HUDEP-2 (cell line): ENCODE measurements around the gene TANC1.

Experiments used
- DNase-seq, 76 experiments: peaks; one replicate each; lab custom pipeline; 2025; ENCODE audit not compliant: unreplicated experiment in 76 of 76; lab: John Stamatoyannopoulos, UW

Gene TANC1

GRCh38 chr2:159232456-159233170 lies 264.2 kb downstream of the TANC1 start:
- no peak for DNase-seq

- no peak for DNase-seq
These were observed 266.4 kb downstream of the TANC1 start for GRCh38 chr2:159234868-159235267.

GRCh38 chr2:159243529-159243928 lies 275.1 kb downstream of the TANC1 start:
- DNase-seq, result no peak

- no peak for DNase-seq
These were observed 278.0 kb downstream of the TANC1 start for GRCh38 chr2:159246325-159246988.

GRCh38 chr2:159249990-159250715 lies 281.7 kb downstream of the TANC1 start:
- DNase-seq, result no peak

- DNase-seq, result no peak
These were observed 283.1 kb downstream of the TANC1 start for GRCh38 chr2:159251296-159252173.

- no peak for DNase-seq
These were observed 284.5 kb downstream of the TANC1 start for GRCh38 chr2:159252905-159253304.

GRCh38 chr2:159256159-159256558 lies 287.7 kb downstream of the TANC1 start:
- DNase-seq, result no peak

- no peak for DNase-seq
These were observed 293.8 kb downstream of the TANC1 start for GRCh38 chr2:159262226-159262625.

- no peak for DNase-seq
These were observed 294.5 kb downstream of the TANC1 start for GRCh38 chr2:159262904-159263303.

- peak in 12 of 76 experiments; percentile 4 to 27 (median 13) for DNase-seq
These were observed 296.7 kb downstream of the TANC1 start for GRCh38 chr2:159265171-159265576.

- DNase-seq, result no peak
These were observed 298.1 kb downstream of the TANC1 start for GRCh38 chr2:159266554-159266953.

- no peak for DNase-seq
These were observed 299.5 kb downstream of the TANC1 start for GRCh38 chr2:159267921-159268320.

GRCh38 chr2:159270744-159271379 lies 302.4 kb downstream of the TANC1 start:
- no peak for DNase-seq

GRCh38 chr2:159272156-159272555 lies 303.7 kb downstream of the TANC1 start:
- no peak for DNase-seq

GRCh38 chr2:159275111-159275510 lies 306.7 kb downstream of the TANC1 start:
- no peak for DNase-seq

GRCh38 chr2:159279700-159280099 lies 311.3 kb downstream of the TANC1 start:
- no peak for DNase-seq

- DNase-seq, result no peak
These were observed 312.6 kb downstream of the TANC1 start for GRCh38 chr2:159281002-159281401.
